Fibroblast of the aortic adventitia (primary cell): ENCODE results near the gene PROM1. TPM values are rescaled to one million over a fixed set of nuclear protein-coding genes. Genes with fewer than 3 reads are reported as not detected.

Experiments
- DNase-seq: peaks from one replicate; pipeline ENCODE4 v3.0.0-alpha.2; 2010; ENCODE audit warnings: low read depth
- H3K4me3 ChIP-seq: 2 replicates; pipeline ENCODE4 v1.5.1; 2011; ENCODE audit warnings: low read depth, mild to moderate bottlenecking, control low read depth, low read length, moderate library complexity
- CTCF ChIP-seq: IDR thresholded peaks from 2 replicates; pipeline ENCODE4 v1.5.1; 2011; ENCODE audit warnings: mild to moderate bottlenecking, low read length, control low read depth, inconsistent platforms; ENCODE audit not compliant: insufficient read depth
- total RNA-seq: library from RNA; depleted of rRNA; stranded (reverse); fragments of >200 nt; gene quantifications from 2 replicates; pipeline ENCODE4 v1.2.3, GENCODE V29; 2012; ENCODE audit warnings: low replicate concordance

Gene PROM1
- total RNA-seq, 1 donor: under 0.01 TPM

DNA sequence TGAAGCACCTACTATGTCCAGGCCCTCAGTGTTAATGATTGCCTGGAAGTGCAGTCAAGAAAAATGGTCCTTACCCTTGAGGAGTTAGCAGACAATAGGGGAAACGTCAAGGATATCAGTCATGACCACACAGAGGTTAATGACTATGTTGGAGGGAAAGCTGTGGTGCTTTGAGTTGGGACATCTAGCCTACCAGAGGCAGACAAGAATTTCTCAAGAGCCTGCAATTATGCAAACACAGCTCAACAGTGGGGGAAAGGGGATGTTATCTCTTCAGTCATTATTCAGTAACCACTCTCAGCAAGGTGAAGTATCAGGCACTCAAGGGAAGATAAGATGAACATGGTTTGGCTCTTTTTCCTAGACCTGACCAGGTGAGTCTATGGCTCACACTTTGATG lies 138.3 kb downstream of the PROM1 start:
- DNase-seq: no peak
- TF ChIP-seq CTCF: no peak
- H3K4me3 ChIP-seq: no peak overlapping the region

GRCh38 chr4:15944895-15945294 lies 138.9 kb downstream of the PROM1 start:
- no peak for DNase-seq
- H3K4me3 ChIP-seq: no peak overlapping the region
- TF ChIP-seq CTCF: no peak

DNA sequence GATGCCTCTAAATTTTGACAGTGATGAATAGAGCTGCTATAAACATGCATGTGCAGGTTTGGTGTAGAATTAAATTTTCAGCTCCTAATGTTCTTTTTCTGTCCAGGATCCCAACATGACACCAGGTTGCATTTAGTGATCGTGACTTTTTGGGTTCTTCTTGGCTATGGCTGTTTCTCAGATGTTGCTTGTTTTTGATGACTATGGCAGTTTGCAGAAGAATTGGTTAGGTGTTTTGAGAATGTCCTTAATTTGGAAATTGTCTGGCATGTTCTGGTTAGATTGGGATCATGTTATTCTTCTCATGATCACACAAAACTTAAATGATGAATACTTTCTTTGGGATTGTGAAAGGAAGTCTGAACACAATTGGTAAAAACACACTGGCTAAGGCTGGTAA lies 141.5 kb downstream of the PROM1 start:
- no peak for TF ChIP-seq CTCF
- no peak for DNase-seq
- H3K4me3 ChIP-seq: no peak overlapping the region

DNA sequence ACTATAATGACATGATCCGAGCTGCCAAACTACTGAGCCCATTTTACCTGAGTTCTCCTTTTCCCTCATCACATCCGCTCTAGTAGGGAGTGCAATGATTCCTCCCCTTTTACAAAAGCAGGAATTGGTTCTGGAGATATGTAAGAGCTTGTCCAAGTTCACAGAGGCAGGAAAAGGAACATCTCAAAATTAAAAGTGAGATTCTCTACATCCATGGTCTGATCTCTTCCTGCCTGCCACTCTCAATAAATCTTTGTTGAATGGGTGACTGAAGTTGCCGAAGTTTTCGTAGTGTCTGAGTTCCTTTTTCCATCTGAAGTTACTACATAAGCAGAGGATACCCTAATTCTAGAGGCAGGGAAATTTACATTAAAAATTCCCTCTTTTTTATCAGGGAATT lies 145.2 kb downstream of the PROM1 start, which contains the start of gene FGFBP1:
Gene FGFBP1 (minus strand): TSS at position 101 of the 400 bp plus-strand sequence. CDS start 2,108 bp downstream, outside the sequence.
- no peak for DNase-seq
- no peak within 1 kb of the TSS for H3K4me3 ChIP-seq
- TF ChIP-seq CTCF: no peak

GRCh38 chr4:15938182-15938581 lies 145.6 kb downstream of the PROM1 start:
- no peak for DNase-seq
- TF ChIP-seq CTCF: no peak
- H3K4me3 ChIP-seq: no peak overlapping the region

GRCh38 chr4:15936495-15936894 lies 147.3 kb downstream of the PROM1 start:
- DNase-seq: no peak
- no peak for TF ChIP-seq CTCF
- no peak overlapping the region for H3K4me3 ChIP-seq

DNA sequence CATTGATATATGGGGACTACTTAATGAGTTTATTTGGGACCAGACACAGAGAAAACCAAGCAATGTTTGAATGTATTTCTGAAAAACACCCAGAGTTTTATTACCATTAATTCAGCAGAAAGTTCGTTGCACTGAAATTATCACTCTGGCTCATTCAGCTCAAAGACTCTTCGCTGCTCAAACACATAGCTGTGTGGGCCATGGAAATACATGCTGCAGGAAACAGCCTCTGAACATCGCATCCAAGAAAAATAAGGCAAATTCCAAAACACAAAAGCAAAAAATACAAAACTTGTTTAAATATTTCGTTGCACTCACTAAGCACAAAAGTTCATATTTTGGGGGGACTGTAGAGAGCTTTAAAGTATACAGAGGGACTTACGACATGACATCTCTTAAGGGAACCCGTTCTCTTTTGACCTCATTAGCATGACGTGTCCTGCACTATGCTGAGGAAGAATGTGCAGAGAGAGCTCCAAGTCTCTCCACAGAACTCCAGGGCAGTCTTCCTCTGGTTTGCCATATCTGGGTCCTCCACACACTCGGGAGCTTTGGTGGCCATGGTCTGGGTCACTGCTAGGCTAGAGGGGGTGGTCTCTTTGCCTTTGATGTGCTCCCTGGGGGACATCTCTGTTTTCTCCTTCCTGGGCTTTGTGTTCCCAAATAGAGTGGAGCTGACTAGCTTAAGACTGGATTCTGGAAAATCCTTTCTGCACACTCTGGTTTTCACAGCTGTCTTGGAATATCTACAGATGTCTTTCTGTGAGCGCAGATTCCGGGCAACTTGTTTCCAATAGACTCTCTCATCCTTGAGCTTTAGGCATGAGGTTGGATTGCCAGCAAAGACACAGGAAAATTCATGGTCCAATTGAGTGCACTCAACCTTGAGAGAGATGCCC lies 148.1 kb downstream of the PROM1 start:
- DNase-seq: peak; percentile 45
- no peak overlapping the region for H3K4me3 ChIP-seq
- TF ChIP-seq CTCF: no peak
